ENCODE measurements around the gene FPGT. TPM values are rescaled to one million over a fixed set of nuclear protein-coding genes. Genes with fewer than 3 reads are reported as not detected.

Gene FPGT
- total and polyA plus RNA-seq, 2 experiments from 2014 or later: 2.6 to 4.2 TPM

GRCh38 chr1:74161497-74161896 is 36.5 kb upstream of the FPGT start:
- no peak overlapping the region for H3K4me2 ChIP-seq
- no peak overlapping the region for H3K27ac Mint-ChIP-seq
- no peaks in the 10 kb centered on the region for H3K36me3 Mint-ChIP-seq (ENCODE audit: low read depth)
- no peaks in the 10 kb centered on the region for H3K27me3 Mint-ChIP-seq (ENCODE audit: insufficient read depth, low read depth, poor library complexity)
- no peaks in the 10 kb centered on the region for H3F3A ChIP-seq (replicated peaks; ENCODE audit: low read depth)
- no peaks in the 10 kb centered on the region for H3K79me2 ChIP-seq (replicated peaks; ENCODE audit: insufficient read depth)
- no peak overlapping the region for H3K27ac ChIP-seq (ENCODE audit: low read depth)
- no peaks in the 10 kb centered on the region for H3K4me1 ChIP-seq (ENCODE audit: insufficient read depth)
- no peak overlapping the region for H2AFZ ChIP-seq
- no peaks in the 10 kb centered on the region for H4K20me1 ChIP-seq (replicated peaks; ENCODE audit: insufficient read depth)
- H3K9me2 ChIP-seq (ENCODE audit: insufficient read depth): no peaks in the 10 kb centered on the region
- no peaks in the 10 kb centered on the region for H3K27me3 ChIP-seq (ENCODE audit: insufficient read depth)
- no peak overlapping the region for H3K4me3 Mint-ChIP-seq
- H3K9me3 Mint-ChIP-seq: no peaks in the 10 kb centered on the region
- H3K4me3 ChIP-seq: no peak overlapping the region
- no peak for TF ChIP-seq CTCF (conservative IDR thresholded peaks at IDR 0.05; ENCODE audit: low read depth in 2 of 2)
- no peak for TF ChIP-seq ZNF114 (CRISPR knock-in tag; IDR thresholded peaks at IDR 0.05)
- TF ChIP-seq CREB1 (CRISPR knock-in tag; IDR thresholded peaks at IDR 0.05; ENCODE audit: low read depth): no peak
- no peak for TF ChIP-seq STAT1 (IDR thresholded peaks at IDR 0.05; ENCODE audit: unreplicated experiment)
- no peak for TF ChIP-seq ZNF462 (CRISPR knock-in tag; IDR thresholded peaks at IDR 0.05)
- TF ChIP-seq POLR2AphosphoS5 (IDR thresholded peaks at IDR 0.05; ENCODE audit: low read depth): no peak
- TF ChIP-seq, protein P1, sequence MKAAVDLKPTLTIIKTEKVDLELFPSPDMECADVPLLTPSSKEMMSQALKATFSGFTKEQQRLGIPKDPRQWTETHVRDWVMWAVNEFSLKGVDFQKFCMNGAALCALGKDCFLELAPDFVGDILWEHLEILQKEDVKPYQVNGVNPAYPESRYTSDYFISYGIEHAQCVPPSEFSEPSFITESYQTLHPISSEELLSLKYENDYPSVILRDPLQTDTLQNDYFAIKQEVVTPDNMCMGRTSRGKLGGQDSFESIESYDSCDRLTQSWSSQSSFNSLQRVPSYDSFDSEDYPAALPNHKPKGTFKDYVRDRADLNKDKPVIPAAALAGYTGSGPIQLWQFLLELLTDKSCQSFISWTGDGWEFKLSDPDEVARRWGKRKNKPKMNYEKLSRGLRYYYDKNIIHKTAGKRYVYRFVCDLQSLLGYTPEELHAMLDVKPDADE (IDR thresholded peaks at IDR 0.05): no peak
- H3K4me1 Mint-ChIP-seq: no peaks in the 10 kb centered on the region
- DNase-seq (ENCODE audit: low spot score) (no peak), ATAC-seq (no peak)
- no peaks in the 10 kb centered on the region for H3K36me3 ChIP-seq (ENCODE audit: insufficient read depth)

Measured in GM23338 (cell line).